BLaER1 (cell line): Measurements from ENCODE around the gene SPACA7.
"Not testable (repeated sequence)": the region's sequence is repeated elsewhere in the genome, so short reads cannot be mapped to it uniquely, and the experiment has no call there.

Experiments used
- H3K27ac ChIP-seq: shearing (Covaris generic); formaldehyde crosslinking; 2 replicates; pipeline ENCODE4 v1.8.1; 2022
- H3K27me3 ChIP-seq: shearing (Covaris generic); formaldehyde crosslinking; 2 replicates; pipeline ENCODE4 v1.8.1; 2022
- H3K36me3 ChIP-seq: shearing (Covaris generic); formaldehyde crosslinking; 2 replicates; pipeline ENCODE4 v1.8.1; 2022
- H3K4me1 ChIP-seq: shearing (Covaris generic); formaldehyde crosslinking; 2 replicates; pipeline ENCODE4 v1.8.1; 2022
- H3K4me2 ChIP-seq: shearing (Covaris generic); formaldehyde crosslinking; 2 replicates; pipeline ENCODE4 v1.8.1; 2022
- H3K4me3 ChIP-seq: shearing (Covaris generic); formaldehyde crosslinking; 2 replicates; pipeline ENCODE4 v1.8.1; 2022
- H3K9ac ChIP-seq: shearing (Covaris generic); formaldehyde crosslinking; 2 replicates; pipeline ENCODE4 v1.8.1; 2022
- H3K9me3 ChIP-seq: shearing (Covaris generic); formaldehyde crosslinking; 2 replicates; pipeline ENCODE4 v1.8.1; 2022
- H4K20me1 ChIP-seq: shearing (Covaris generic); formaldehyde crosslinking; 2 replicates; pipeline ENCODE4 v1.8.1; 2022
- Cebpa-rat ChIP-seq: shearing (Covaris generic); IDR thresholded peaks from 2 replicates; pipeline ENCODE4 v1.8.1; 2022

Gene SPACA7

DNA sequence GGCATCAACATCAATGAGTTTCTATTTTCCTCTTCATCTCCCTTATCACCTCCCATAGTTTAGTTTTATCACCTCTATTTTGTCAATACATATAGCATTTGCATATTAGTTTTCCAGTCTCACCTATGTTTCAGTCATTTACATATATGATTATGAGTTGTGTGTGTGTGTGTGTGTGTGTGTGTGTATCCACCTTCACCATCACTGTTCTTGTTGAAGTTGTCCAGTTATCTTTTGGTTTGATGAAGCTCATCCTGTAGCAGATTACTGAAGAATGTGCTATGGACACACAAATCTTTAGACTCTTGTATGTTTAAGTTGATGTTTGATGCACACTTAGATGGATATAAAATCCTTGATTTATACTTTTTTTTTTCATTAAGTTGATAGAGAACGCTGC lies 40.5 kb downstream of the SPACA7 start:
- no peak overlapping the region for H3K4me3 ChIP-seq
- no peak overlapping the region for H3K4me2 ChIP-seq
- no peak overlapping the region for H3K9ac ChIP-seq
- no peak overlapping the region for H3K27ac ChIP-seq
- no peaks in the 10 kb centered on the region for H3K27me3 ChIP-seq
- TF ChIP-seq Cebpa-rat = no peak
- H3K36me3 ChIP-seq = no peaks in the 10 kb centered on the region
- peaks cover 80% of the 10 kb centered on the region for H3K9me3 ChIP-seq
- no peaks in the 10 kb centered on the region for H4K20me1 ChIP-seq
- no peaks in the 10 kb centered on the region for H3K4me1 ChIP-seq

- no peaks in the 10 kb centered on the region for H3K36me3 ChIP-seq
- no peak overlapping the region for H3K27ac ChIP-seq
- no peaks in the 10 kb centered on the region for H3K27me3 ChIP-seq
- H3K9ac ChIP-seq = no peak overlapping the region
- no peaks in the 10 kb centered on the region for H4K20me1 ChIP-seq
- H3K4me2 ChIP-seq = no peak overlapping the region
- H3K4me1 ChIP-seq = no peaks in the 10 kb centered on the region
- peaks cover 84% of the 10 kb centered on the region for H3K9me3 ChIP-seq
- no peak for TF ChIP-seq Cebpa-rat
- H3K4me3 ChIP-seq = no peak overlapping the region
These were observed 40.9 kb downstream of the SPACA7 start for GRCh38 chr13:112417079-112417478.

DNA sequence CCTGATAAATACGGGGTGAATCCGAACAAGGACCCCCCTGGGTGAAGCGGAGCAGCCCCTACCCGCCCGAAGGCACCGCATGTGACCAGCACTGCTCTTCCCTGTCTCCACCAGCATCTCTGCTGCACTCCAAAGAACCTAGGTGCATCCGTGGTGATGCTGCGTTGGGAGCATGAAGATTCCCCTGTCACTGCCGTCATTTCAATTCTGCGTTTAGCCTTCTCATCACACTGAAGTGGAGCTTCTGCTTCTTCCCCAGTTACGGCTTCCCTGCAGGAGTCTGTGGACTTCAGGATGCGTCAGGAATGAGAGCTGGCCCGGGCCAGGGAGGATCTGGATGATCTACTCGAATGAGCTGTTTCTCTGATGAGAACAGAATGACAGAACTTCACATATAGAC lies 47.9 kb downstream of the SPACA7 start:
- Histone ChIP-seq H3K9ac (no peak overlapping the region), H3K36me3 (no peaks in the 10 kb centered on the region), H3K27ac (no peak overlapping the region), H3K4me2 (no peak overlapping the region), H3K27me3 (no peaks in the 10 kb centered on the region), H4K20me1 (no peaks in the 10 kb centered on the region), H3K4me1 (no peaks in the 10 kb centered on the region), H3K9me3 (peaks cover 72% of the 10 kb centered on the region), H3K4me3 (no peak overlapping the region)
- TF ChIP-seq Cebpa-rat = no peak

GRCh38 chr13:112428704-112429103 lies 52.5 kb downstream of the SPACA7 start:
- H4K20me1 ChIP-seq = no peaks in the 10 kb centered on the region
- no peak for TF ChIP-seq Cebpa-rat
- H3K27me3 ChIP-seq = no peaks in the 10 kb centered on the region
- no peaks in the 10 kb centered on the region for H3K36me3 ChIP-seq
- H3K4me2 ChIP-seq = no peak overlapping the region
- peaks cover 18% of the 10 kb centered on the region for H3K4me1 ChIP-seq
- peaks cover 43% of the 10 kb centered on the region for H3K9me3 ChIP-seq
- H3K4me3 ChIP-seq = no peak overlapping the region
- H3K9ac ChIP-seq = no peak overlapping the region
- H3K27ac ChIP-seq = no peak overlapping the region

- no peaks in the 10 kb centered on the region for H4K20me1 ChIP-seq
- no peak for TF ChIP-seq Cebpa-rat
- H3K9ac ChIP-seq = no peak overlapping the region
- H3K27ac ChIP-seq = no peak overlapping the region
- no peaks in the 10 kb centered on the region for H3K27me3 ChIP-seq
- H3K36me3 ChIP-seq = no peaks in the 10 kb centered on the region
- 0 out of 2 replicates have a peak overlapping the region, but pooled peaks have one; percentile 62 for H3K4me2 ChIP-seq
- peaks cover 18% of the 10 kb centered on the region for H3K4me1 ChIP-seq
- no peak overlapping the region for H3K4me3 ChIP-seq
- peaks cover 26% of the 10 kb centered on the region for H3K9me3 ChIP-seq
These were observed 55.6 kb downstream of the SPACA7 start for GRCh38 chr13:112431734-112432133.

GRCh38 chr13:112432734-112433133 lies 56.6 kb downstream of the SPACA7 start:
- H3K27ac ChIP-seq, H4K20me1 ChIP-seq, H3K27me3 ChIP-seq, H3K9ac ChIP-seq, H3K4me3 ChIP-seq, H3K36me3 ChIP-seq, H3K4me2 ChIP-seq: not testable (repeated sequence)
- Histone ChIP-seq H3K4me1 (peaks cover 18% of the 10 kb centered on the region), H3K9me3 (peaks cover 26% of the 10 kb centered on the region)

- not testable (repeated sequence) for H3K4me2 ChIP-seq, H4K20me1 ChIP-seq, H3K36me3 ChIP-seq, H3K27me3 ChIP-seq, H3K27ac ChIP-seq, H3K9ac ChIP-seq, H3K4me3 ChIP-seq
- Histone ChIP-seq H3K4me1 (peaks cover 18% of the 10 kb centered on the region), H3K9me3 (peaks cover 25% of the 10 kb centered on the region)
These were observed 57.4 kb downstream of the SPACA7 start for GRCh38 chr13:112433517-112433916.

DNA sequence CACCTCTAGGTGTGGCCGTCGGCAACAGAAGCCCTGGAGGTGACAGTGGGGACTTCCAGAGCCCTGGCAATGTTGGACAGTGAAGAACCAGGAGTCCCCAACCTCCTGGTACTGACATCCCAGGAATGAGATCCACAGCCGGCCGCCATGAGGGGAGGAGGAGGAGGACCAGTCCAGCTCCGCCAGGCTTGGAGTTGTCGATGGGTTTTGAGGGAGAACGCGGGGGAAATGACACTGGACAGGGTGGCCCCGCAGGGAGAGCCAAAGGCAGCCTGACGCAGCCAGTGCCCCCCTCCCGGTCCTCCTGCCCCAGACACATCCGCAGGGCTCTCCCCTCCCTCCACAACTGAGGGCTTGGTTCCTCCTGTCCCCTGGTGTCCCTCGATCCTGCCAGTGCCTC lies 57.9 kb downstream of the SPACA7 start:
- no peak overlapping the region for H3K4me3 ChIP-seq
- no peaks in the 10 kb centered on the region for H3K36me3 ChIP-seq
- no peak overlapping the region for H3K4me2 ChIP-seq
- peaks cover 18% of the 10 kb centered on the region for H3K4me1 ChIP-seq
- no peak overlapping the region for H3K27ac ChIP-seq
- H3K9me3 ChIP-seq = peaks cover 20% of the 10 kb centered on the region
- H3K27me3 ChIP-seq = no peaks in the 10 kb centered on the region
- H4K20me1 ChIP-seq = no peaks in the 10 kb centered on the region
- TF ChIP-seq Cebpa-rat = no peak
- H3K9ac ChIP-seq = no peak overlapping the region

DNA sequence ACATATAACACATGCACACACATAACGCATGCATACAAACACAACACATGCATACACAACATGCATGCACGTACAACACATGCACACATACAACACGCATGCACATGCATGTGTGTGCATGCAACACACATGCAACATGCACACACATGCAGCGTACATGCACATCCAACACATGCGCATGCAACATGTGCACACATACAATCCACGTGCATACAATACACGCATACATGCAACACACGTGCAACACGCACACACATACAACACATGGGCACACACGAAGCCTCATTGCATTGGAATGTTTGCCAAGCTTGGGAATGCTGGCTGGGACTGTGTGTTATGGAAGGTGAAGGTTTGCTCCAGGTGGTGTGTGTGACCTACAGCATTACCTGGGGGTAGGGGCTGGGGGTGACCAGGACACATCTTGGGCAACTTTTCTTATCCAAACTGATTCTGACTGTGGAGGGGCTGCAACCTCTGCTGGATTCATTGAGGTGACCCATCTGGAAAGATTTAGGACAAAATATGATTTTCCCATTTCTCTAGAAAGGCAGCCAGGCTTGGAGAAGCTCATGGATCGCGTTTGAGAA lies 58.9 kb downstream of the SPACA7 start:
- no peak overlapping the region for H3K27ac ChIP-seq
- H4K20me1 ChIP-seq = no peaks in the 10 kb centered on the region
- H3K4me2 ChIP-seq = no peak overlapping the region
- TF ChIP-seq Cebpa-rat = no peak
- H3K4me3 ChIP-seq = no peak overlapping the region
- no peaks in the 10 kb centered on the region for H3K27me3 ChIP-seq
- H3K4me1 ChIP-seq = peaks cover 18% of the 10 kb centered on the region
- no peak overlapping the region for H3K9ac ChIP-seq
- H3K36me3 ChIP-seq = no peaks in the 10 kb centered on the region
- peaks cover 10% of the 10 kb centered on the region; the same call in 1 of the 2 replicates for H3K9me3 ChIP-seq

DNA sequence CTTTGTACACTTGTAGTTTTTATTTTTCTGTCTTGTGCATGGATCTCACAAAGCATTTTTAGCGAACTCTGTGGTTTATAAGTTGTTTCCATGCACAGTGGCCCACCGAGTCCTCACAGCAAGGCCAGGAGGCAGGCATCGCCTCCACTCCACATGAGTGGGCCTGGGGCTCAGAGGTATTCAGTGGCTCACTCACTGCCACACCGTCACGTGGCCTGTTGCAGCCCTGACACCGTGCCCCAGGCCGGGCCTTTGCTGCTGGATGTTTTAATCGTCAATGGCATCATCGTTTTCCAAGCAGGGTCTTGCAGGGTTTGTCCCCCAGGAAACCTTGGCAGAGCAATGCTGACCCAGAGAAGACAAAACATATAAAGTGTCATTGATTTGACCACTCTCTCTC lies 59.8 kb downstream of the SPACA7 start:
- Histone ChIP-seq H3K9me3 (peaks cover 5% of the 10 kb centered on the region; the same call in 1 of the 2 replicates), H3K4me3 (no peak overlapping the region), H3K9ac (no peak overlapping the region), H3K27ac (no peak overlapping the region), H3K27me3 (no peaks in the 10 kb centered on the region), H3K36me3 (no peaks in the 10 kb centered on the region), H4K20me1 (no peaks in the 10 kb centered on the region), H3K4me1 (peaks cover 10% of the 10 kb centered on the region), H3K4me2 (no peak overlapping the region)
- no peak for TF ChIP-seq Cebpa-rat

DNA sequence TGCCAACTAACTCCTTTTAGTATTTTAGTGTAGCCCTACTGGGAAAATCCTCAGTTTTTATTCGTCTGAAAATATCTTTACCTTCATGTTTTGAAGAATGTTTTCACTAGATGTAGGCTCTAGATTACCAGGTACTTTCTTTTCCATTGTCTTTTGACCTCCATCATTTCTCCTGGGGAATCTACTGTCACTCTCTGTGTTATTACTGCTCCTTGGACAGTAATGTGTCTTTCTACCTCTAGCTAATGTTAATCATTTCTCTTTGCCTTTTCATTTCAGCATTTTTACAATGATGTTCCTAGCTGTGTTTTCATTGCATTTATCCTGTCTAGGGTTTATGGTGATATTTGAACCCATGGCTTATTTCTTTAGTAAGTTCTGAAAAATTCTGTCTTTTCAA lies 61.9 kb downstream of the SPACA7 start:
- H3K9me3 ChIP-seq = peaks cover 5% of the 10 kb centered on the region; the same call in 1 of the 2 replicates

More for the DNA sequence above, 61.9 kb downstream of the SPACA7 start:
- Histone ChIP-seq H3K27me3 (no peaks in the 10 kb centered on the region), H3K36me3 (no peaks in the 10 kb centered on the region), H3K4me2 (no peak overlapping the region), H3K27ac (no peak overlapping the region), H3K9ac (no peak overlapping the region), H4K20me1 (no peaks in the 10 kb centered on the region), H3K4me1 (no peaks in the 10 kb centered on the region), H3K4me3 (no peak overlapping the region)
- no peak for TF ChIP-seq Cebpa-rat
